Panc1 (cell line): Measurements from ENCODE around the gene MRPL14. TPM values are rescaled to one million over a fixed set of nuclear protein-coding genes. Genes with fewer than 3 reads are reported as not detected.

Experiments used
- ATAC-seq: fragments of 200-7000 bp; cut with Tn5 transposase; 2 replicates; pipeline ENCODE4 v1.9.1; 2020; ENCODE audit warnings: mild to moderate bottlenecking, moderate library complexity
- BruUV-seq: library from RNA; stranded (reverse); fragments of 400-500 nt; replicated peaks from 2 replicates; lab custom pipeline; 2021; lab: Mats Ljungman, UMichigan
- CTCF ChIA-PET: fragments of 300-600 bp; sonication (Branson Sonifier 250); formaldehyde crosslinking; loops from one replicate; lab custom pipeline; 2022; ENCODE audit warnings: antibody characterized with exemption; lab: Charles Lee
- POLR2A ChIA-PET: fragments of 300-600 bp; sonication (Branson Sonifier 250); formaldehyde crosslinking; loops from one replicate; lab custom pipeline; 2022; ENCODE audit warnings: antibody characterized with exemption; lab: Charles Lee
- DNase-seq: peaks from one replicate; pipeline ENCODE4 v3.0.0-alpha.2; 2010; ENCODE audit warnings: low read depth, low spot score
- H3K27ac ChIP-seq: 2 replicates; pipeline ENCODE4 v1.5.1; 2011; ENCODE audit warnings: mild to moderate bottlenecking, low read length, inconsistent platforms
- H3K27me3 ChIP-seq: fragments of 200-500 bp; sonication (Bioruptor generic); 2 replicates; pipeline ENCODE4 v1.6.0; 2014; ENCODE audit warnings: low read length, inconsistent platforms; ENCODE audit not compliant: control insufficient read depth, insufficient read depth
- H3K36me3 ChIP-seq: fragments of 200-500 bp; sonication (Bioruptor generic); 2 replicates; pipeline ENCODE4 v1.5.1; 2014; ENCODE audit warnings: inconsistent platforms, mild to moderate bottlenecking, low read length, moderate library complexity; ENCODE audit not compliant: control insufficient read depth, insufficient read depth
- H3K4me1 ChIP-seq: 2 replicates; pipeline ENCODE4 v1.5.1; 2011; ENCODE audit warnings: inconsistent platforms, mild to moderate bottlenecking, low read length, moderate library complexity; ENCODE audit not compliant: control insufficient read depth, insufficient read depth
- H3K4me3 ChIP-seq, 2 experiments: 2 replicates each; pipeline ENCODE4 v1.5.1; 2011 to 2012; ENCODE audit warnings: low read depth in 2 of 2, low read length in 2 of 2, mild to moderate bottlenecking in 2 of 2, inconsistent platforms in 1 of 2, moderate library complexity in 1 of 2
- H3K9me3 ChIP-seq: fragments of 200-500 bp; sonication (Bioruptor generic); 2 replicates; pipeline ENCODE4 v1.5.1; 2014; ENCODE audit warnings: low read depth, mild to moderate bottlenecking, inconsistent platforms, low read length, moderate library complexity; ENCODE audit not compliant: control insufficient read depth, insufficient read depth
- CTCF ChIP-seq: fragments of 450-650 bp; IDR thresholded peaks from 2 replicates; pipeline ENCODE4 v1.5.1; 2017; ENCODE audit warnings: mild to moderate bottlenecking
- POLR2AphosphoS5 ChIP-seq: IDR thresholded peaks from 2 replicates; pipeline ENCODE4 v1.6.1; 2012; ENCODE audit warnings: mild to moderate bottlenecking, low read depth, low read length, moderate library complexity
- REST ChIP-seq, 2 experiments: IDR thresholded peaks; 2 replicates each; pipeline ENCODE4 v1.6.1; 2011 to 2012; ENCODE audit warnings: low read depth in 2 of 2, control low read depth in 1 of 2, low read length in 1 of 2, mild to moderate bottlenecking in 1 of 2, moderate library complexity in 1 of 2; ENCODE audit not compliant: insufficient read depth in 1 of 2
- SIN3A ChIP-seq: IDR thresholded peaks from 2 replicates; pipeline ENCODE4 v1.6.1; 2012; ENCODE audit warnings: low read depth, mild to moderate bottlenecking, low read length, moderate library complexity, borderline replicate concordance; ENCODE audit not compliant: insufficient read depth
- TCF7L2 ChIP-seq: IDR thresholded peaks from 2 replicates; pipeline ENCODE4 v1.6.1; 2011; ENCODE audit warnings: mild to moderate bottlenecking, low read depth, low read length, inconsistent platforms
- in situ Hi-C: cut with HindIII; loops from 2 replicates; pipeline ENCODE4 v1.10.0; 2016; ENCODE audit warnings: low sequenced_read_pairs, low pct_unique_long_range_greater_than_20kb
- intact Hi-C: fragments of 100-400 bp; cut with micrococcal nuclease; formaldehyde crosslinking; loops from one replicate; pipeline ENCODE4 v1.10.0; 2022; ENCODE audit not compliant: unreplicated experiment
- total RNA-seq: library from RNA; stranded (reverse); gene quantifications from one replicate; pipeline ENCODE4 v1.2.1, GENCODE V29; 2021; ENCODE audit not compliant: unreplicated experiment

The MRPL14 gene
- total RNA-seq, 1 experiment from 2014 or later, result 82.0 TPM

- ATAC-seq (no peak), DNase-seq (no peak)
- H3K9me3 ChIP-seq, result no peaks in the 10 kb centered on the region
- CTCF ChIA-PET, result no interaction called here
- no peak overlapping the region for H3K27ac ChIP-seq
- H3K4me3 ChIP-seq, result no peak overlapping the region
- no peaks in the 10 kb centered on the region for H3K4me1 ChIP-seq
- in situ Hi-C loops (no loop called here), intact Hi-C loops (no loop called here)
- H3K27me3 ChIP-seq, result no peaks in the 10 kb centered on the region
- no peaks in the 10 kb centered on the region for H3K36me3 ChIP-seq
- no peak for TF ChIP-seq TCF7L2
- no peak for TF ChIP-seq SIN3A
- TF ChIP-seq CTCF, result no peak
- no peak for TF ChIP-seq POLR2AphosphoS5
- no peak for TF ChIP-seq REST (IDR thresholded peaks at IDR 0.05; ENCODE audit: insufficient read depth in 1 of 2, low read depth in 2 of 2, low read length in 1 of 2)
- no TSS peak for BruUV-seq
- POLR2A ChIA-PET, result no interaction called here
Measured at GRCh38 chr6:44149369-44150012, 22.2 kb upstream of the MRPL14 start.

GRCh38 chr6:44148306-44148705 lies 21.1 kb upstream of the MRPL14 start:
- CTCF ChIA-PET, result no interaction called here
- TF ChIP-seq POLR2AphosphoS5, result no peak
- no peak for TF ChIP-seq CTCF
- no peak for TF ChIP-seq TCF7L2
- no peak for TF ChIP-seq REST (IDR thresholded peaks at IDR 0.05; ENCODE audit: insufficient read depth in 1 of 2, low read depth in 2 of 2, low read length in 1 of 2)
- DNase-seq (no peak), ATAC-seq (no peak)
- no peak overlapping the region for H3K27ac ChIP-seq
- in situ Hi-C loops (no loop called here), intact Hi-C loops (no loop called here)
- H3K36me3 ChIP-seq, result peaks cover 2% of the 10 kb centered on the region; the same call in 1 of the 2 replicates
- H3K4me1 ChIP-seq, result no peaks in the 10 kb centered on the region
- POLR2A ChIA-PET, result no interaction called here
- no TSS peak for BruUV-seq
- no peaks in the 10 kb centered on the region for H3K27me3 ChIP-seq
- no peak overlapping the region for H3K4me3 ChIP-seq
- no peaks in the 10 kb centered on the region for H3K9me3 ChIP-seq
